AG10803 (cell line): Measurements from ENCODE around the gene DPCD.

Source experiments
- DNase-seq: peaks from one replicate; pipeline ENCODE4 v3.0.0; 2010; ENCODE audit warnings: low read depth
- H3K4me3 ChIP-seq: 2 replicates; pipeline ENCODE4 v1.5.1; 2011; ENCODE audit warnings: mild to moderate bottlenecking, low read length, control low read depth
- CTCF ChIP-seq: conservative IDR thresholded peaks from 2 replicates; pipeline ENCODE4 v1.5.1; 2011; ENCODE audit warnings: mild to moderate bottlenecking, low read length, control low read depth, inconsistent platforms

The DPCD gene

DNA sequence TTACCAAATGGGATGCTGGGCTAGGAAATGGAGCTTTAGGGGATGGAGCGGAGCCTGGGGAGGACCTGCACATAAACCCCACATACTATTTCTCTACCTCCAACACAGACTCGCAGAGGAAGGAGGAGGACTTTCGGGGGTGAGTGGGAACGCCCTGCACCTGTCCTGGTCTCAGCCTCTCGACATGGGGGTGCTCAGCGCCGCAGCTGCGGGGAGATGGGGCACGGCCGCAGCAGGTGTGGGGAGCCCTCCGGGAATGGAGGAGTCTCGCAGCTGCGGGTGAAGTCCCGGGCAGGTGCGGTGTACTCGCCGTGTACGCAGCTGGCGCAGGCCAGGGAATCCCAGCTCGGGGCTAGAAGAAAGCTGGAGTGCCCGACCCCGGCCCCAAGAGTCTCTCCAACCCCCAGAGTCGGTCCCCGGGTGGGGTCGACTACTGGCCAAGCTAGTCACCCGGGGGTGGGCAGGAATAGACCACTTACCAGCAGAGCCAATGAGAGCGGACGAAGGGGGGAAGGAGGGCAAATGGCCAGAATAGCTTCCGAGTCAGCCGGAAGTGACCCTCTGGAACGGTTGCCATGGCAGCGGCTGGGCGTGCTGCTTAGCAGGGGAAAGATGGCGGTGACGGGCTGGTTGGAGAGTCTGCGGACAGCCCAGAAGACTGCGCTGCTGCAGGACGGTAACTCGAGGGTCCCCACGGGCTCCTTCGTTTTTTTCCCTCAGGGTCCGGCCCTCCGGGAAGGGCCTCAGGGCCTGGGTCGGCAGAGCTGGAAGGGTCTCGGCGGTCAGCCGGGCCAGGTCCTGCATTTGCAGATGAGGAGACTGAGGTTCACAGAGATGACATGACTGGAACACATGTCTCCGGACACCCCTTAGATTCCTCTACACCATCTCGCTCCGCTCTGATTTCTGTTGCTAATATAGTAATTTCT lies at the start of gene DPCD, which contains the start of gene POLL:
DPCD (plus strand) TSS at position 597 of the 929 bp plus-strand sequence; CDS start at position 613, 16 bp downstream.
POLL (minus strand) TSS at position 533 of the 929 bp plus-strand sequence. CDS start 897 bp downstream, outside the sequence.
- H3K4me3 ChIP-seq: peak within 1 kb of the TSS; percentile 99

GRCh38 chr10:101538446-101538845 lies 49.7 kb upstream of the DPCD start:
- TF ChIP-seq CTCF: no peak
- no peak overlapping the region for H3K4me3 ChIP-seq
- DNase-seq: no peak

More for the DNA sequence above, at the start of gene DPCD, which contains the start of gene POLL:
- no peak for TF ChIP-seq CTCF
- peak; percentile 93 for DNase-seq

DNA sequence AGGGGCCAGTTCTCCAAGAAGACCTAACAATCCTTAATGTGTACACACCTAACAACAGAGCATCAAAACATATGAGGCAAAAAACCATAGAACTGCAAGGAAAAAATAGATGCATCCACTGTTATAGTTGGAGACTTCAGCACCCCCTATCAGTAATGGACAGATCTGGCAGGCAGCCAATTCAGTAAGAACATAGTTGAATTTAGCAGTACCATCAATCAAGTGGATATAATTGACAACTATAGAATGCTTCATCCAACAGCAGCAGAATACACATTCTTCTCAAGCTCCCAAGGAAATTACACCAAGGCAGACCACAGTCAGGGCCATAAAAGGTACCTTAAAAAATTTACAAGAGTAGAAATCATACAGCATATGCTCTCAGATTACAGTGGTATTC lies 42.2 kb upstream of the DPCD start:
- no peak for TF ChIP-seq CTCF
- H3K4me3 ChIP-seq: no peak overlapping the region
- DNase-seq: no peak

GRCh38 chr10:101550965-101551364 lies 37.2 kb upstream of the DPCD start:
- no peak for DNase-seq
- TF ChIP-seq CTCF: no peak
- no peak overlapping the region for H3K4me3 ChIP-seq

DNA sequence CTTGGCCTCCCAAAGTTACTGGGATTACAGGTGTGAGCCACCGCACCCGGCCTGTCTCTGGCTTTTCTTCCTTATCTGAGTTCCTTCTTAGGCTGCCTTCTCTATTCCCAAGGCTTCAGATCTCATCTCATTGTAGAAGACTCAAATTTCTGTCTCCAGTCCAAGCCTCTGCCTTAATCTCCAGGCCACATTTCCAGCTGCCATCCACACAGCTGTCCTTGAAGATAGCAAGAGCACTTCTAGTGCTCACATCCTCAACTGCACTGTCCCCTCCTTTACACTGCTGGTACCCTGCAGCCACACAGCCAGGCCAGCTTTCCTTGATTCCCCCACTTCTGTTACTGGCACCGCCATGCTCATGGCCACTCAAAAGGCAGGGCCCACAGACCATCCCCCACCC lies 35.7 kb upstream of the DPCD start:
- no peak overlapping the region for H3K4me3 ChIP-seq
- no peak for DNase-seq
- TF ChIP-seq CTCF: no peak

DNA sequence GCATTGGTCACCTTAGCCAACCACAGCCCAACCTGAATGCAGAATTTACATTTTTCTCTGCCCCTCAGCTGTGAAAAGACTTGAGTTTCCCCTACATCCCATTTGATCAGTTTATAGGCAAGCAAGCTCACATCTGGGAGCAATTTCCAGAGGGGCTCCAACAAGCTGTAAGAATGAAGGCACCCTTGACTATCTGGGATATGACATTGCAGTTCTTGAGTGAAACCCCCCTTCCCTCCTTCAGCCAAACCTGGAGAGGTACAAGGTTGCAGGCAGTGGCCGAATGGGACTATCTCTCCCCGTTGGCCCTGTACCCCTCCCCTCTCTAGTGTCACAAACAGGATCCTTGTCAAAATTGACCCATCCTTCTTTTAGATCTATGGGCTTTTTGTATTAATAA lies 30.6 kb upstream of the DPCD start:
- TF ChIP-seq CTCF: no peak
- no peak for DNase-seq

GRCh38 chr10:101558204-101558603 lies 29.9 kb upstream of the DPCD start:
- no peak overlapping the region for H3K4me3 ChIP-seq
- DNase-seq: no peak
- no peak for TF ChIP-seq CTCF

More for the DNA sequence above, 30.6 kb upstream of the DPCD start:
- no peak overlapping the region for H3K4me3 ChIP-seq
